Measurements from ENCODE around the gene PDE4D. TPM values are rescaled to one million over a fixed set of nuclear protein-coding genes. Genes with fewer than 3 reads are reported as not detected.
A peak's percentile ranks its signal among the peaks of the same experiment; 100 is the strongest.

Gene PDE4D
- total and polyA plus RNA-seq, 11 donors = 5.2 to 68.3 (median 42.1) TPM

DNA sequence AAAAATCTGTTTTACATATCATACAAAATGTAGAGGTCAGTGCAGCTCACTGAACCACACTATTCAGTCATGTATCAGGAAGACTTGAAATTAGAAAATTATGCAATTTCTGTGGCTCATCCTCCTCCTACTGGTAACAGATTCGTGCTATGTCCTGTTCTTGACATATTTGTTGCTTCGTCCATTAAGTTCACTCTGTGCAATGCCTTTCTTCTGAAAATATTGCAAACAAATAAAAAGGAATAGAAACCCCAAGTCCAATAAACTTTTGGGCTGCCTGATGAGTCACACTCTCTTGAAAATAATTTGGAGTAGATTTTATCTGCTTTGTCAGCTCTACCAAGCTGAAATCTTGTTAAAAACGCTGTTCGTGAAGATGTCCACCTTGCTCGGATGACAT lies 919.4 kb downstream of the PDE4D start:
- ATAC-seq (no peak), DNase-seq (no peak)
- intact Hi-C loops (cut with DNase I) = no loop called here
- Histone ChIP-seq H3K27ac (no peak overlapping the region), H3K9me3 (no peaks in the 10 kb centered on the region), H3K4me1 (peaks cover 0 to 3% (median 0%) of the 10 kb centered on the region in 12 donors), H3K4me3 (no peak overlapping the region), H3K27me3 (no peaks in the 10 kb centered on the region), H3K36me3 (peaks cover 0 to 60% (median 52%) of the 10 kb centered on the region in 9 donors)
- WGBS, 4 donors = 91 to 93% (median 92%) methylated on average over 5 of the region's 5 CpGs
- TF ChIP-seq, protein P1, sequence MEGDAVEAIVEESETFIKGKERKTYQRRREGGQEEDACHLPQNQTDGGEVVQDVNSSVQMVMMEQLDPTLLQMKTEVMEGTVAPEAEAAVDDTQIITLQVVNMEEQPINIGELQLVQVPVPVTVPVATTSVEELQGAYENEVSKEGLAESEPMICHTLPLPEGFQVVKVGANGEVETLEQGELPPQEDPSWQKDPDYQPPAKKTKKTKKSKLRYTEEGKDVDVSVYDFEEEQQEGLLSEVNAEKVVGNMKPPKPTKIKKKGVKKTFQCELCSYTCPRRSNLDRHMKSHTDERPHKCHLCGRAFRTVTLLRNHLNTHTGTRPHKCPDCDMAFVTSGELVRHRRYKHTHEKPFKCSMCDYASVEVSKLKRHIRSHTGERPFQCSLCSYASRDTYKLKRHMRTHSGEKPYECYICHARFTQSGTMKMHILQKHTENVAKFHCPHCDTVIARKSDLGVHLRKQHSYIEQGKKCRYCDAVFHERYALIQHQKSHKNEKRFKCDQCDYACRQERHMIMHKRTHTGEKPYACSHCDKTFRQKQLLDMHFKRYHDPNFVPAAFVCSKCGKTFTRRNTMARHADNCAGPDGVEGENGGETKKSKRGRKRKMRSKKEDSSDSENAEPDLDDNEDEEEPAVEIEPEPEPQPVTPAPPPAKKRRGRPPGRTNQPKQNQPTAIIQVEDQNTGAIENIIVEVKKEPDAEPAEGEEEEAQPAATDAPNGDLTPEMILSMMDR (IDR thresholded peaks at IDR 0.05) = no peak
- TF ChIP-seq POLR2A (IDR thresholded peaks at IDR 0.05) = no peak

DNA sequence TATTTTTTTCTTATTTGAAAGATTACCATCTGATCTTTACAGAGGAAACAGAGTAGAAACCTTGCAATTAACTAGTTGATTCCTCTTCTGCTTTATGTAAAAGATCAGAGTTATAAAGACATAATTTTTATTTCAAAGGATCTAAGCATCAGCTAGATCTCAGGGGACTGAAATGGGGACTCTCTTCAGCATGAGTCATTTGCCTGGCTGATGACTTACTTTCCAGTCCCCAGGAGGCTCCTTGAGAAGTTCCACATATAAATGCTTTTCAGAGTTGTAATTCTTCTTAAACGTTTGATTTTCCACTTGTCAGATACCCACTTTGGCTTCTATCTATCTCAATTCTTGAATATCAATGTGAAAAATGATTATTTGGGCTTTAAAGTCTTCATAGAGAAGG lies 921.2 kb downstream of the PDE4D start:
- TF ChIP-seq, protein P1 (IDR thresholded peaks at IDR 0.05) = no peak
- no peak for TF ChIP-seq POLR2A (IDR thresholded peaks at IDR 0.05)
- ATAC-seq = peak in 1 of 4 donors; percentile 43

DNA sequence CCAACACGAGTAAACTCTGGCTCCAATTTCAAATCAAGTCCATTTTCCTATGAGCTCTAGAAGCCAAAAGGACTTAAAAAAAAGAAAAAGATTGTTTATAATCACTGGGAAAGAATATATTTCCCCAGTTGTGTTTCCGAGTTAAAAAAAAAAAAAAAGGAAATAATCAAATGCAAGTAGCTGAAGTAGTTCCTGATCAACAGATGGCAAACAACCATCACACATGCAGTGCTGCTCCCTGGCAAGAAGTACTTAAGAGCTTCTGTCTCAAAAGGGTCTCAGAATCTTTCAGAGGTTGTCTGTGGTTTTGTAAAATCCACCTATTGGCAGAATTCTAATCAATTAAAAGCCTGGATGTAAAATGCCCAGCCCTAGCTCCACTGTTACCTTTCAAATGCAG lies 922.8 kb downstream of the PDE4D start:
- WGBS, 4 donors = 39 to 50% (median 46%) methylated on average over 2 of the region's 2 CpGs
- Histone ChIP-seq H3K4me1 (peaks cover 0 to 3% (median 0%) of the 10 kb centered on the region in 12 donors), H3K27ac (no peak overlapping the region), H3K27me3 (no peaks in the 10 kb centered on the region), H3K36me3 (peaks cover 0 to 38% (median 25%) of the 10 kb centered on the region in 9 donors), H3K4me3 (no peak overlapping the region), H3K9me3 (no peaks in the 10 kb centered on the region)
- DNase-seq = no peak
- intact Hi-C loops (cut with DNase I) = no loop called here
- TF ChIP-seq, protein P1 (IDR thresholded peaks at IDR 0.05) = no peak
- no peak for TF ChIP-seq POLR2A (IDR thresholded peaks at IDR 0.05)
- ATAC-seq = no peak

More for the DNA sequence above, 921.2 kb downstream of the PDE4D start:
- H3K27me3 ChIP-seq = no peaks in the 10 kb centered on the region
- peaks cover 0 to 53% (median 40%) of the 10 kb centered on the region in 9 donors for H3K36me3 ChIP-seq
- intact Hi-C loops (cut with DNase I) = no loop called here
- no peaks in the 10 kb centered on the region for H3K9me3 ChIP-seq
- peaks cover 0 to 3% (median 0%) of the 10 kb centered on the region in 12 donors for H3K4me1 ChIP-seq
- H3K27ac ChIP-seq = no peak overlapping the region
- WGBS, 4 donors = 27 to 44% (median 37%) methylated on average over 1 of the region's 1 CpG
- DNase-seq = no peak
- no peak overlapping the region for H3K4me3 ChIP-seq

DNA sequence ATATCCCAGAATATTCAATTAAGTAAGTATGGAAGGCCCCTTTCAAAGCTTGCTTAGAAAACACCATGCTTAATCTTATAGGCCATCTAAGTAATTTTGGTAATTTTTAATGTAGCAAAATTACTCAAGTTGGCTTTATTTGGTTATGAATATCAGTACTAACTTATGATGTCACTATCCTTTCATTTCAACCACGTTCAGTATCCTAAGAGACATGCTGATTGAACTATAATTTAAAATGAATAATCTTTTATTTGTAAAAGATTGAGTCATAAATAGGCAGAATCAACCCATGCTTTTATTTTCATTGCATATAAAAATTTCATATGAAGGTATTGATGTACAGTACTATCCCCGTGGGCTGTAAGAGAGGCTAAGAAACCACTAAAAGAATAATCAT lies 923.7 kb downstream of the PDE4D start:
- DNase-seq = no peak
- WGBS, 4 donors = 94 to 95% (median 94%) methylated on average over 2 of the region's 2 CpGs
- H3K4me3 ChIP-seq = no peak overlapping the region
- no peaks in the 10 kb centered on the region for H3K27me3 ChIP-seq
- no peaks in the 10 kb centered on the region for H3K9me3 ChIP-seq
- no peak overlapping the region for H3K27ac ChIP-seq
- TF ChIP-seq, protein P1 (IDR thresholded peaks at IDR 0.05) = no peak
- no peak for TF ChIP-seq POLR2A (IDR thresholded peaks at IDR 0.05)
- peaks cover 0 to 3% (median 0%) of the 10 kb centered on the region in 12 donors for H3K4me1 ChIP-seq
- ATAC-seq = no peak
- peaks cover 0 to 28% (median 16%) of the 10 kb centered on the region in 9 donors for H3K36me3 ChIP-seq
- intact Hi-C loops (cut with DNase I) = no loop called here

Measured in heart left ventricle (tissue), 16 donors.